AG04449 (cell line): ENCODE measurements around the gene FLVCR2.

Experiments
- CTCF ChIA-PET: fragments of 350-600 bp; formaldehyde crosslinking; extraction: SDS; loops from one replicate; lab custom pipeline; 2021; ENCODE audit warnings: antibody characterized with exemption; lab: Yijun Ruan, JAX
- POLR2A ChIA-PET: fragments of 400-600, 350-600 bp; formaldehyde crosslinking; extraction: SDS; loops from one replicate; lab custom pipeline; 2020; ENCODE audit warnings: antibody characterized with exemption, inconsistent platforms; lab: Yijun Ruan, JAX
- DNase-seq: peaks from one replicate; pipeline ENCODE4 v3.0.0-alpha.2; 2010; ENCODE audit warnings: low read depth, low spot score
- H3K4me3 ChIP-seq: 2 replicates; pipeline ENCODE4 v1.5.1; 2011; ENCODE audit warnings: low read depth, mild to moderate bottlenecking, control low read depth, low read length
- TF ChIP-seq, protein P1 (sequence below): IDR thresholded peaks from one replicate; pipeline ENCODE4 v1.5.1; 2011; ENCODE audit warnings: mild to moderate bottlenecking, moderate library complexity, low read length, control low read depth, inconsistent platforms; ENCODE audit not compliant: insufficient read depth; ENCODE audit errors: missing control alignments

FLVCR2 gene

DNA sequence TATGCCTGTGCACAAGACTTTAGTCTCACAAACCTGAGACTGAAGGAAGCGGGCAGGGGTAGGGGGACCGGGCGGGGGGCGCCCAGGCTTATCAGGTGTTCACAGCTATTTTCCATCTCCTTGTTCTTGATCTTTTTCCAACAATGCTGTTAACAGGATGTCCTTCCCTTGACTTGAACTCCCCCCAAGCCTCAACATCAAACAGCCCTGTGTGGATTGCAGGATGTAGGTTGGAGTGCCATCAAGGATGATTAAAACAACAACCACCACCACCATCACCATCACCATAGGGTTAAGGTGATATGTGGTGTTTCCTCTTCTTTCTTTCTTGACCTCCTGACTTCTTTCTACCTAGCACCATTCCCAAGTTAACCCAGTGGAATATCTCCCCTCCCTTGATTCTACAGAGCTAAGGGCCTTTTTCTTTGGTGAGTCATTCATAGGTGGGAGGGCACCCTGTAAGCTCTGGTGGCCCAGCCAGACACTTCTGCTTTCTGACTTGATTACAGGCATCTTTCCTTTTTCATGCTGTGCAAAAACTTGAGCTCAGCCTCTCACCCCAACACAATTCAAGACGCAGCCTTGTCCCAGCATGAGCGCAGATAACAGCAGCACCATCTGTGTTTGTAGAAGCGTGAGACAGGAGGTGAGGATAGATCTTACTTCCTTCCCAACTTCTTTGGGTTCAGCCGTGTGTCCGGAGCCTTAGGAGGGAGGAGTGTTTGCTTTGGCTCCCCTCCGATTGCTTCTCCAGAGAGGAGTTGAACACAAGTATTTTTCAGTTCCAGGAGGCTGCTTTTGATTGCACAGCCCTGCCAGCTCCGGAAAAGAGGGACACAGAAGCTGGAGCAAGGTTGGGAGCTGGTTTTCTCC lies 26.8 kb downstream of the FLVCR2 start:
- no peak for DNase-seq
- ChIA-PET CTCF (interaction anchor here (3.9 kb wide), 1 partner anchor 49 kb away, joined by 12 read pairs; no protein-coding TSS in a partner anchor), POLR2A (no interaction called here)
- TF ChIP-seq, protein P1, sequence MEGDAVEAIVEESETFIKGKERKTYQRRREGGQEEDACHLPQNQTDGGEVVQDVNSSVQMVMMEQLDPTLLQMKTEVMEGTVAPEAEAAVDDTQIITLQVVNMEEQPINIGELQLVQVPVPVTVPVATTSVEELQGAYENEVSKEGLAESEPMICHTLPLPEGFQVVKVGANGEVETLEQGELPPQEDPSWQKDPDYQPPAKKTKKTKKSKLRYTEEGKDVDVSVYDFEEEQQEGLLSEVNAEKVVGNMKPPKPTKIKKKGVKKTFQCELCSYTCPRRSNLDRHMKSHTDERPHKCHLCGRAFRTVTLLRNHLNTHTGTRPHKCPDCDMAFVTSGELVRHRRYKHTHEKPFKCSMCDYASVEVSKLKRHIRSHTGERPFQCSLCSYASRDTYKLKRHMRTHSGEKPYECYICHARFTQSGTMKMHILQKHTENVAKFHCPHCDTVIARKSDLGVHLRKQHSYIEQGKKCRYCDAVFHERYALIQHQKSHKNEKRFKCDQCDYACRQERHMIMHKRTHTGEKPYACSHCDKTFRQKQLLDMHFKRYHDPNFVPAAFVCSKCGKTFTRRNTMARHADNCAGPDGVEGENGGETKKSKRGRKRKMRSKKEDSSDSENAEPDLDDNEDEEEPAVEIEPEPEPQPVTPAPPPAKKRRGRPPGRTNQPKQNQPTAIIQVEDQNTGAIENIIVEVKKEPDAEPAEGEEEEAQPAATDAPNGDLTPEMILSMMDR, result no peak
- no peak overlapping the region for H3K4me3 ChIP-seq

DNA sequence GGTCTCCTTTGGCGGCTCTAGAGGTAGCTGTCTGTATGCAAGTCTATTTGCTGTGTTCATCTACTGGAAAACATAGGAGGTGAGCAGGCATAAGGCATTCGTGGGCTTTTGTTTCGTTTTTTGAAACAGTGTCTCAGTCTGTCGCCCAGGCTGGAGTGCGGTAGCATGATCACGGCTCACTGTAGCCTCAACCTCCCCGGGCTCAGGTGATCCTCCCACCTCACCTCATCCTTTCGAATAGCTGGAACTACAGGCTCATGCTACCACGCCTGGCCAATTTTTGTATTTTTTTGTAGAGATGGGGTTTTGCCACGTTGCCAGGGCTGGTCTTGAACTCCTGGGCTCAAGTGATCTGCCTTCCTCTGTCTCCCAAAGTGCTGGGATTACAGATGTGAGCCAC lies 27.5 kb downstream of the FLVCR2 start:
- TF ChIP-seq, protein P1, result no peak
- POLR2A ChIA-PET, result no interaction called here

DNA sequence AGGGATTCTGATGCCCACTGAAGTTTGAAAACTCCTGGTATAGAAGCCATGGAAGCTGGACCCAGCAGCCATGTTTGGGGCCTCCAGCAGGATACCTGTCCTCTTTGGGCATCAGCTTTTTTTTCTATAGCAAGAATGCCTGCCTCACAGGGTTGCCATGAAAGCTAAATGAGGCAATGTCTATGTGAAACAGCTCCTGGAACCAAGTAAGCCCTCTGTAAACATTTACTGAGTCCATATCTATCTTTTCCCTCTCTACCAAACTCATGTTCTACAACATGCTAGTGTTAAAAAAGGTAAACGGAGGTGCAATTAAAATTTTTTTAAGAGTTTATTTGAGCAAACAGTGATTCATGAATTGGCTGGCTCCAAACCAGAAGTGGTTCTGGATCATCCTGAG lies 28.6 kb downstream of the FLVCR2 start:
- H3K4me3 ChIP-seq, result no peak overlapping the region
- POLR2A ChIA-PET, result no interaction called here
- TF ChIP-seq, protein P1, result no peak
- CTCF ChIA-PET, result interaction anchor here (1.0 kb wide), 1 partner anchor 47 kb away, joined by 3 read pairs; no protein-coding TSS in a partner anchor
- no peak for DNase-seq

More for the DNA sequence above, 27.5 kb downstream of the FLVCR2 start:
- H3K4me3 ChIP-seq, result no peak overlapping the region
- no peak for DNase-seq
- CTCF ChIA-PET, result interaction anchor here (0.5 to 3.9 kb wide), 2 partner anchors 48 to 1655 kb away, joined by 3 to 12 read pairs; no protein-coding TSS in a partner anchor

DNA sequence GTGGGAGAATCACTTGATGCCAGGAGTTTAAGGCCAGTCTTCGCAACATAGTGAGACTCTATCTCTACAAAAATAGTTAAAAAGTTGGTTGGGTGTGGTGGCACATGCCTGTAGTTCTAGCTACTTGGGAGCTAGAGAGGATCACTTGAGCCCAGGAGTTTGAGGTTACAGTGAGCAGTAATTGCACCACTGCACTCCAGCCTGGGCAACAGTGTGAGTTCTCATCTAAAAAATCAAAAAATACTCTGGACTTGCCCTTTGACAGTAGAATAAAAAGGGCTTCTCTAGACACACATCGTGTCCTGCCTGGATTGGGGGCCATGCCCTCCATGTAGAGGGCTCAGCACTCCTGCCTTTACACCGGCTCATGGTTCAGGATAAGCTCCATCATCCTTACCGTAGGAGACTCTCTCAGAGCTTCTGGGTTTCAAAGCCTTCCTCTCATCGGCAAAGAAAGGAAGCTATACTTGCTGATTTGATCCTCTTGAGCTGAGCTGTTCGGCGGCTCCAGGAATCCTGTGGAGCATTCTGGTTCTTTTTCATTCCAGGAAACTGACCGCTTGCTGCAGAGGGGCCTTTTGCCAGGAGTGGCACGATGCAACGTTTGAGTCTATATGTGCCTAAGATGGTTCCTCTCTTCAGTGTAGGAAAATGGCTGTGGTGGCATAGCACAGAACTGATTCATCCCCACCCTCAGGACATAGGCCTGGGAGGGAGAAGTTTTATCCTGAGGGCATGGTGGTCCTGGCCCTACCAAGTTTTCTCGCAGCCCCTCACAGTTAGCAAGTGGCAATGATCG lies 29.6 kb downstream of the FLVCR2 start:
- DNase-seq, result no peak
- TF ChIP-seq, protein P1, result no peak
- ChIA-PET CTCF (interaction anchor here (0.7 to 1.0 kb wide), 2 partner anchors 46 kb away, joined by 3 read pairs; no protein-coding TSS in a partner anchor), POLR2A (no interaction called here)
- H3K4me3 ChIP-seq, result no peak overlapping the region

DNA sequence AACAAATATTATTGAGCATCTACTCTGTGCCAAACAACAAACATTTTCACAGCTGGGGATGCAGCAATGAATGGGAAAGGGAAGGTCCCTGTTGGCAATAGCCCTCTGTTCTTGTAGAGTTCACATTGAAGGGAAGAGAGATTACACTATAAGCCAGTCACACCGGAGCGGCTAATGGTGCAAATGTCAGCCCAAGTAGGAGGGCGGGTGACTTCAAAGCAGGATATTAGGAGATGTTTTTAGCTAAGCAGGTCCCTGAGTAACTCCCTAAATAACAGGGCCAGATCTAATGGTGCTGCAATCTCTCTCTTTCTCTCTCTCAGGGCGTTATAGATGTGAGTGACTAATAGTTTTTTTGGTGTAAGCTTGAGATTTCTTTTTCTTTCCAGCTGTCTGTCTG lies 30.7 kb downstream of the FLVCR2 start:
- H3K4me3 ChIP-seq, result no peak overlapping the region
- no peak for DNase-seq
- ChIA-PET CTCF (interaction anchor here (1.1 to 1.6 kb wide), 3 partner anchors 29 to 45 kb away, joined by 3 to 9 read pairs (median 4); no protein-coding TSS in a partner anchor), POLR2A (no interaction called here)
- TF ChIP-seq, protein P1, result no peak
